ENCODE data around the gene LPP.

Gene LPP

GRCh38 chr3:188134856-188135255 lies 19.1 kb upstream of the LPP start:
- DNase-seq (ENCODE audit: low spot score) = no peak

GRCh38 chr3:188135271-188135670 lies 18.7 kb upstream of the LPP start:
- no peak for FAIRE-seq
- no peak for DNase-seq (ENCODE audit: low spot score)

More at GRCh38 chr3:188134856-188135255, 19.1 kb upstream of the LPP start:
- no peak for FAIRE-seq

- FAIRE-seq (no peak), DNase-seq (ENCODE audit: low spot score) (no peak)
Measured at GRCh38 chr3:188137051-188137450, 16.9 kb upstream of the LPP start.

- FAIRE-seq (no peak), DNase-seq (ENCODE audit: low spot score) (no peak)
Measured at GRCh38 chr3:188139466-188139865, 14.5 kb upstream of the LPP start.

- DNase-seq (ENCODE audit: low spot score) (no peak), FAIRE-seq (no peak)
Measured at GRCh38 chr3:188146219-188146618, 7.7 kb upstream of the LPP start.

GRCh38 chr3:188147782-188148181 lies 6.2 kb upstream of the LPP start:
- FAIRE-seq (no peak), DNase-seq (ENCODE audit: low spot score) (no peak)

- DNase-seq (ENCODE audit: low spot score) (no peak), FAIRE-seq (no peak)
Measured at GRCh38 chr3:188148318-188148717, 5.6 kb upstream of the LPP start.

GRCh38 chr3:188149587-188149986 lies 4.4 kb upstream of the LPP start:
- no peak for FAIRE-seq

GRCh38 chr3:188150982-188151381 lies 3.0 kb upstream of the LPP start:
- DNase-seq (ENCODE audit: low spot score) = peak; percentile 18
- no peak for FAIRE-seq

More at GRCh38 chr3:188149587-188149986, 4.4 kb upstream of the LPP start:
- no peak for DNase-seq (ENCODE audit: low spot score)

- DNase-seq (ENCODE audit: low spot score) (no peak), FAIRE-seq (no peak)
Measured at GRCh38 chr3:188151438-188151837, 2.5 kb upstream of the LPP start.

GRCh38 chr3:188152660-188153436 lies 1.1 kb upstream of the LPP start:
- no peak for FAIRE-seq
- no peak for DNase-seq (ENCODE audit: low spot score)

GRCh38 chr3:188153437-188154013 lies 432 bp upstream of the LPP start:
- FAIRE-seq (peak; percentile 58), DNase-seq (ENCODE audit: low spot score) (peak; percentile 92)

GRCh38 chr3:188154809-188155574 lies 1.0 kb downstream of the LPP start:
- FAIRE-seq (no peak), DNase-seq (ENCODE audit: low spot score) (peak; percentile 15)

- FAIRE-seq = no peak
- DNase-seq (ENCODE audit: low spot score) = no peak
Measured at GRCh38 chr3:188156056-188156455, 2.1 kb downstream of the LPP start.

- FAIRE-seq = no peak
- no peak for DNase-seq (ENCODE audit: low spot score)
Measured at GRCh38 chr3:188157407-188157806, 3.5 kb downstream of the LPP start.

GRCh38 chr3:188157971-188158370 lies 4.0 kb downstream of the LPP start:
- FAIRE-seq (no peak), DNase-seq (ENCODE audit: low spot score) (no peak)

GRCh38 chr3:188158731-188159310 lies 4.9 kb downstream of the LPP start:
- FAIRE-seq (no peak), DNase-seq (ENCODE audit: low spot score) (no peak)

GRCh38 chr3:188160751-188161150 lies 6.8 kb downstream of the LPP start:
- FAIRE-seq (no peak), DNase-seq (ENCODE audit: low spot score) (no peak)

GRCh38 chr3:188164248-188164687 lies 10.3 kb downstream of the LPP start:
- FAIRE-seq = no peak
- peak; percentile 15 for DNase-seq (ENCODE audit: low spot score)

GRCh38 chr3:188165596-188165995 lies 11.6 kb downstream of the LPP start:
- DNase-seq (ENCODE audit: low spot score) (peak; percentile 40), FAIRE-seq (no peak)

GRCh38 chr3:188166441-188166840 lies 12.5 kb downstream of the LPP start:
- DNase-seq (ENCODE audit: low spot score) (no peak), FAIRE-seq (peak; percentile 67)

GRCh38 chr3:188168186-188168585 lies 14.2 kb downstream of the LPP start:
- FAIRE-seq = no peak
- no peak for DNase-seq (ENCODE audit: low spot score)

Data from RCC 7860 (cell line).